Calu3 (cell line): ENCODE measurements around the gene MPIG6B. TPM values are rescaled to one million over a fixed set of nuclear protein-coding genes. Genes with fewer than 3 reads are reported as not detected.
A peak's percentile ranks its signal among the peaks of the same experiment; 100 is the strongest.

Source experiments
- BruUV-seq: library from RNA; stranded (reverse); fragments of 400-500 nt; replicated peaks from 2 replicates; lab custom pipeline; 2021; lab: Mats Ljungman, UMichigan
- CTCF ChIA-PET: fragments of 300-600 bp; sonication (Branson Sonifier 250); formaldehyde crosslinking; loops from one replicate; lab custom pipeline; 2022; ENCODE audit warnings: antibody characterized with exemption; lab: Charles Lee
- DNase-seq: peaks from one replicate; pipeline ENCODE4 v3.0.0; 2022
- H3K27ac Mint-ChIP-seq: one replicate; pipeline ENCODE4 v1.8.0; 2022; ENCODE audit warnings: mixed read lengths; ENCODE audit not compliant: unreplicated experiment
- H3K27me3 Mint-ChIP-seq: one replicate; pipeline ENCODE4 v1.8.0; 2022; ENCODE audit warnings: mixed read lengths; ENCODE audit not compliant: unreplicated experiment
- H3K36me3 Mint-ChIP-seq: one replicate; pipeline ENCODE4 v1.8.0; 2022; ENCODE audit warnings: mild to moderate bottlenecking, moderate library complexity, mixed read lengths; ENCODE audit not compliant: insufficient read depth, unreplicated experiment
- H3K4me1 Mint-ChIP-seq: one replicate; pipeline ENCODE4 v1.8.0; 2022; ENCODE audit warnings: mild to moderate bottlenecking, low read depth, mixed read lengths; ENCODE audit not compliant: unreplicated experiment
- H3K4me3 Mint-ChIP-seq: one replicate; pipeline ENCODE4 v1.8.0; 2022; ENCODE audit warnings: mild to moderate bottlenecking, low read depth, moderate library complexity, mixed read lengths; ENCODE audit not compliant: unreplicated experiment
- H3K9me3 Mint-ChIP-seq: one replicate; pipeline ENCODE4 v1.8.0; 2022; ENCODE audit warnings: low read depth, mixed read lengths; ENCODE audit not compliant: unreplicated experiment
- CTCF ChIP-seq: fragments of 200-600 bp; IDR thresholded peaks from one replicate; pipeline ENCODE4 v1.8.0; 2022; ENCODE audit warnings: antibody characterized with exemption; ENCODE audit not compliant: unreplicated experiment
- intact Hi-C: fragments of 100-400 bp; cut with micrococcal nuclease; formaldehyde crosslinking; loops from one replicate; pipeline ENCODE4 v1.10.0; 2022; ENCODE audit not compliant: unreplicated experiment
- total RNA-seq: library from RNA; stranded (reverse); gene quantifications from 2 replicates; pipeline ENCODE4 v1.2.3, GENCODE V29; 2022

MPIG6B gene
- total RNA-seq, 1 experiment from 2014 or later, result not detected

DNA sequence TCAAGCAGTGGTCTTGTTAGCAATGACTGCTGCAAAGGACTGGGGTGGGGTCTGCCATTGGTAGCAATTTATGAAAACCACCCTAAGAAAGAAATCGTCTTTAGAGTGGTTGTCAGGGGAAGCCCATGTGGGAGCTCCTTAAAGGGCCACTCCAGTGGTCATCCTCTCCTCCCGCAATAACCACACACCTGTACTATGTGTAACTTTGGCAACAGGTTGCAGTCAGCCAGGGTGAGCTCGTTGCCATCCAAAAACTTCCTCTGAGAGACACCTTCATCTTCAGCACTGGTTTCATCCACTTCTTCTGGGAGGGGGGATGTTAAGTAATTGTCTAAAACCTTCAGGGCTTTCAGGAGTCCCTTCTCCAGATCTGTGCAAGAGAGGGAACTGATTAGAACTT lies 8.9 kb downstream of the MPIG6B start:
- no peak for DNase-seq
- intact Hi-C loops, result no loop called here
- no peaks in the 10 kb centered on the region for H3K9me3 Mint-ChIP-seq
- TSS peak; percentile 0 for BruUV-seq
- H3K4me3 Mint-ChIP-seq, result no peak overlapping the region
- H3K27me3 Mint-ChIP-seq, result no peaks in the 10 kb centered on the region
- peaks cover 34% of the 10 kb centered on the region for H3K4me1 Mint-ChIP-seq
- CTCF ChIA-PET, result no interaction called here
- peaks cover 92% of the 10 kb centered on the region for H3K36me3 Mint-ChIP-seq
- TF ChIP-seq CTCF, result no peak
- no peak overlapping the region for H3K27ac Mint-ChIP-seq

GRCh38 chr6:31733734-31734133 lies 10.6 kb downstream of the MPIG6B start:
- DNase-seq, result no peak
- peak overlapping the region; percentile 98 for H3K4me3 Mint-ChIP-seq
- H3K36me3 Mint-ChIP-seq, result peaks cover 99% of the 10 kb centered on the region
- CTCF ChIA-PET, result interaction anchor here (0.7 kb wide), 1 partner anchor 197 kb away, joined by 3 read pairs; no protein-coding TSS in a partner anchor
- BruUV-seq, result no TSS peak
- H3K27me3 Mint-ChIP-seq, result no peaks in the 10 kb centered on the region
- no peaks in the 10 kb centered on the region for H3K9me3 Mint-ChIP-seq
- intact Hi-C loops, result no loop called here
- no peak for TF ChIP-seq CTCF
- H3K27ac Mint-ChIP-seq, result peak overlapping the region; percentile 94
- H3K4me1 Mint-ChIP-seq, result peaks cover 51% of the 10 kb centered on the region

DNA sequence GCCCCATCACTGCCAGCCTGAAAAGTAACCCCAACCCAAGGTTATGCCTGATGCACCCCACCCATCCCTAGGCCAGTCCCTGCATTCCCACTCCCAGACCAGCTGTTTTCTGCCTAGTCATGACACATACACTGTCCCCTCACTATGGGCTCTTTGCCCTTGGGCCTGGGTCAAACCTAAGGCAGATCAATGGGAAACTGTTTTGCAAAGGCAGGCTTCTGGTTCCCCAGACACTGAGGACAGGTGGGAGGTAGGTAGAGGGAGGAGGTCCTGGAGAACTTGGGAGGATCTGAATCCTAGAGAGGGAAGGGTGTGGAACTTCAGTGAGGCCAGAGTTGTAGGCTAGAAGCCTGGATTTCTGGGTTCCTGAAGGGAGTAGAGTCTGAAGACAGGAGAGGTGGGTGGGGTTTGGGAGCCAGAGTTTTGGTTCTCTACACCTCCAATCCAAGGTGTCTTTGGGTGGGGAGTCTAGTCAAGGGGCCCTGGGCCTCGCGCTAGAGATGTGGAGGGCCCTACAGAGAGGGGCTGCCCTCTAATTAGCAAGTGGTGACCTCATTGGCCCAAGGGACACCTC lies 11.2 kb downstream of the MPIG6B start:
- peaks cover 57% of the 10 kb centered on the region for H3K4me1 Mint-ChIP-seq
- CTCF ChIA-PET, result interaction anchor here (1.0 to 1.6 kb wide), 4 partner anchors 12 to 45 kb away, joined by 3 to 5 read pairs (median 4); partner anchors contain the start of gene MPIG6B

DNA sequence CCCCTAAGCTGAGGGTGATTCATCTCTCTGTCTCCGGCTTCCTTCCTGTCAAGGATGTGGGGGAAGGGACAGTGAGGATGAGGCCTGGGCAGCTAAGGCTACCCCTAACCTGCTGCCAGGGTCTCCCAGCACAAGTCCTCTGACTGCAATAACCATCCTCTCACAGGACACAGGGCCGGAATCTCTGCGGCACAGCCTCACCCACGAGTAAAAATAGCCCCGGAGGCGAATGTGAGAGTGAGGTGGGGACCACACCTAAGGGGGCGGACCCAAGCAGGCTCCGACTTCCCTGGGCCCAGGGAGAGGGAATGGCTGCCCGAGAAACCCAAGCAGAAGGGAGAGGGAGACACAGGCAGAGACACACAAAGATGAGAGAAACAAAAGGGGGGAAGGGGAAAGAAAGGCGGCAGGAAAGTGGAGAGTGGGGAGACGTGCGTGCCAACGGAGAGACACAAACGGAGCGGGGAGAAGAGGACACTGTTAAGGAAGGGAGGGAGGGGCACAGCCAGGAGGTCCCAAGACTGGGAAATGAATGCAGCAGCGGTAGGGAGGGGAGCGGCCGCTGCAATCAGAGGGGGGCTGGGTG lies 11.7 kb downstream of the MPIG6B start:
- Mint-ChIP-seq H3K4me3 (peak overlapping the region; percentile 98), H3K27ac (peak overlapping the region; percentile 94), H3K4me1 (peaks cover 60% of the 10 kb centered on the region), H3K27me3 (no peaks in the 10 kb centered on the region), H3K9me3 (no peaks in the 10 kb centered on the region), H3K36me3 (peaks cover 99% of the 10 kb centered on the region)
- intact Hi-C loops, result loop anchor here (5.0 kb wide), 1 partner anchor 33 kb away; the partner anchor contains the start of gene ABHD16A
- no TSS peak for BruUV-seq
- CTCF ChIA-PET, result interaction anchor here (0.6 to 1.6 kb wide), 9 partner anchors 12 to 185 kb away, joined by 3 to 5 read pairs (median 3); partner anchors contain the start of genes ABHD16A and MPIG6B
- DNase-seq, result peak; percentile 77
- no peak for TF ChIP-seq CTCF

More for the DNA sequence above, 11.2 kb downstream of the MPIG6B start:
- H3K27ac Mint-ChIP-seq, result peak overlapping the region; percentile 94
- TF ChIP-seq CTCF, result no peak
- H3K4me3 Mint-ChIP-seq, result peak overlapping the region; percentile 98
- intact Hi-C loops, result no loop called here
- no peaks in the 10 kb centered on the region for H3K9me3 Mint-ChIP-seq
- DNase-seq, result no peak
- peaks cover 99% of the 10 kb centered on the region for H3K36me3 Mint-ChIP-seq
- no TSS peak for BruUV-seq
- no peaks in the 10 kb centered on the region for H3K27me3 Mint-ChIP-seq
